ENCODE results near the gene PEX5L. TPM values are rescaled to one million over a fixed set of nuclear protein-coding genes. Genes with fewer than 3 reads are reported as not detected.

Gene PEX5L, protein sequence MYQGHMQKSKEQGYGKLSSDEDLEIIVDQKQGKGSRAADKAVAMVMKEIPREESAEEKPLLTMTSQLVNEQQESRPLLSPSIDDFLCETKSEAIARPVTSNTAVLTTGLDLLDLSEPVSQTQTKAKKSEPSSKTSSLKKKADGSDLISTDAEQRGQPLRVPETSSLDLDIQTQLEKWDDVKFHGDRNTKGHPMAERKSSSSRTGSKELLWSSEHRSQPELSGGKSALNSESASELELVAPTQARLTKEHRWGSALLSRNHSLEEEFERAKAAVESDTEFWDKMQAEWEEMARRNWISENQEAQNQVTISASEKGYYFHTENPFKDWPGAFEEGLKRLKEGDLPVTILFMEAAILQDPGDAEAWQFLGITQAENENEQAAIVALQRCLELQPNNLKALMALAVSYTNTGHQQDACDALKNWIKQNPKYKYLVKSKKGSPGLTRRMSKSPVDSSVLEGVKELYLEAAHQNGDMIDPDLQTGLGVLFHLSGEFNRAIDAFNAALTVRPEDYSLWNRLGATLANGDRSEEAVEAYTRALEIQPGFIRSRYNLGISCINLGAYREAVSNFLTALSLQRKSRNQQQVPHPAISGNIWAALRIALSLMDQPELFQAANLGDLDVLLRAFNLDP
- total RNA-seq (2021; ENCODE audit: unreplicated experiment) (not detected), Bru-seq, nascent RNA (percentile 14 among the genes with signal in this experiment), BruChase-seq, experiment 1, labeled RNA remaining after a 6-hour chase (percentile 14 among the genes with signal in this experiment), BruChase-seq, experiment 2, labeled RNA remaining after a 2-hour chase (percentile 20 among the genes with signal in this experiment)
- 0.06 and 0.16 TPM in 2 replicates for polyA plus RNA-seq (2012)
- long read RNA-seq = 0 reads

DNA sequence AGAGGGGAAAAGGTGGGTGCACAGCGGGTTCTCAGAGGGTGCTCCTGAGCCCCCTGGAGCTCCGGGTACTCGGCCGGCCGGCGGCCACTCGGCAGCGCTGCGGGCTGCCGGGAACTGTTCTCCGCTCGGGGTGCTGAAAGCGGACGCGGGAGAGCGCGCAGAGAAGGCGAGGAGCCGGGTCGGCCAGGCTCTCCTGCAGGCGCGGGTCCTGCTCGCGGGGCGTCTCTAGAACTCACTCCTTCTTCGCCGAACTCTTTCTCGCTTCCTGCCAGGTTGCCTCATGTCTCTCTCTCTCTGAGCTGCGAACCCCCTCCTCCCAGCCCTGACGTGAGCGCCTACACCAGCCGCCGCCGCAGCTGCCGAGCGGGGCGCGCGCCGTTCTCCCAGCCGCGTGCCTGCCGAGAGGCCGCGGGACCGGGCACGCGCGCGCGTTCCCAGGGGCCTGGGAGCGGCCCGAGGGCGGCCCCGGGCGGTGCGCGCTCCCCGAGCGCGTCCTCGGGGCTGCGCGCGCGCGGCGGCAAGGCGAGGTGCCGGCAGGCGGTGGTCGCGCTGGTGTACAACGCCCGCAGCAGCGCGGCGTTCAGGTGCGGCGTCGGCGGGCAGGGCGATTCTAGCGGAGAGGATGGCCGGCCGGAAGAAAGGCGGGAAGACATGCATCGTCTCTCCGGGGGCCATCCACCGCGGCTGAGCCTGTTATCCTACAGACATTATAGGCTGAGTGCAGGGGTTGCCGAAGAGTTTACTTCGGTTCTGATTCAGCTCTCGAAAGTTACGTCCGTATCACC, at the start of gene PEX5L:
TSS of gene PEX5L (minus strand) at position 267 of the 785 bp plus-strand sequence. CDS start 338 bp downstream, outside the sequence.
- Histone ChIP-seq H3K9ac (ENCODE audit: low read length) (no peak within 1 kb of the TSS), H3K79me2 (ENCODE audit: insufficient read depth, low read length) (no peaks in the 10 kb centered on the region), H3K9me3 (ENCODE audit: control insufficient read depth in 1 of 2, insufficient read depth in 1 of 2, low read depth in 1 of 2, low read length in 2 of 2) (no peaks in the 10 kb centered on the region), H3K36me3 (ENCODE audit: control insufficient read depth in 1 of 2, insufficient read depth in 2 of 2, low read length in 2 of 2) (no peaks in the 10 kb centered on the region), H3K4me2 (ENCODE audit: low read length) (no peak within 1 kb of the TSS), H4K20me1 (ENCODE audit: insufficient read depth) (no peaks in the 10 kb centered on the region), H3K4me1 (ENCODE audit: control insufficient read depth in 1 of 2, insufficient read depth in 2 of 2, low read length in 2 of 2) (no peaks in the 10 kb centered on the region), H3K4me3 (replicated peaks in 1 of 2; ENCODE audit: low read depth in 1 of 2, low read length in 2 of 2) (no peak within 1 kb of the TSS), H3K27ac (ENCODE audit: low read depth, low read length) (no peak within 1 kb of the TSS), H3K27me3 (ENCODE audit: insufficient read depth, low read length) (peaks cover 18% of the 10 kb centered on the region; the same call in 1 of the 2 replicates), H3K9me2 (ENCODE audit: insufficient read depth) (no peaks in the 10 kb centered on the region), H2AFZ (ENCODE audit: low read depth, low read length, poor library complexity, severe bottlenecking) (no peak within 1 kb of the TSS)
- ChIA-PET POLR2A (no interaction called here), RAD21 (ENCODE audit: low non-redundant PET in 1 of 2, low total read pairs in 2 of 2, uncharacterized antibody in 2 of 2, unreplicated experiment in 2 of 2) (no interaction called here), CTCF (no interaction called here)
- ATAC-seq (no peak), DNase-seq (ENCODE audit: low read depth, low spot score) (no peak)
- intact Hi-C loops (cut with micrococcal nuclease) = no loop called here
- BruUV-seq (replicated peaks) = no TSS peak
- TF ChIP-seq SIN3A (IDR thresholded peaks at IDR 0.05; ENCODE audit: low read depth) (no peak), EZH2phosphoT487 (IDR thresholded peaks at IDR 0.05; ENCODE audit: borderline replicate concordance) (no peak), POLR2AphosphoS5 (IDR thresholded peaks at IDR 0.05; ENCODE audit: low read depth, low read length) (no peak), CBX3 (IDR thresholded peaks at IDR 0.05; ENCODE audit: low read depth) (no peak), SRF (IDR thresholded peaks at IDR 0.05; ENCODE audit: low read depth) (no peak), EGR1 (IDR thresholded peaks at IDR 0.05; ENCODE audit: low read depth) (no peak), RAD21 (IDR thresholded peaks at IDR 0.05; ENCODE audit: low read depth) (no peak), ZNF274 (IDR thresholded peaks at IDR 0.05; ENCODE audit: low read depth, low read length) (no peak), CEBPB (IDR thresholded peaks at IDR 0.05; ENCODE audit: low read depth) (no peak), FOSL1 (IDR thresholded peaks at IDR 0.05; ENCODE audit: low read depth) (no peak), JUND (IDR thresholded peaks at IDR 0.05) (no peak), POLR2A (IDR thresholded peaks at IDR 0.05; ENCODE audit: borderline replicate concordance, extremely low read depth, insufficient read depth, insufficient read length) (no peak), EZH2 (IDR thresholded peaks at IDR 0.05) (no peak)
- TF ChIP-seq, protein P1, sequence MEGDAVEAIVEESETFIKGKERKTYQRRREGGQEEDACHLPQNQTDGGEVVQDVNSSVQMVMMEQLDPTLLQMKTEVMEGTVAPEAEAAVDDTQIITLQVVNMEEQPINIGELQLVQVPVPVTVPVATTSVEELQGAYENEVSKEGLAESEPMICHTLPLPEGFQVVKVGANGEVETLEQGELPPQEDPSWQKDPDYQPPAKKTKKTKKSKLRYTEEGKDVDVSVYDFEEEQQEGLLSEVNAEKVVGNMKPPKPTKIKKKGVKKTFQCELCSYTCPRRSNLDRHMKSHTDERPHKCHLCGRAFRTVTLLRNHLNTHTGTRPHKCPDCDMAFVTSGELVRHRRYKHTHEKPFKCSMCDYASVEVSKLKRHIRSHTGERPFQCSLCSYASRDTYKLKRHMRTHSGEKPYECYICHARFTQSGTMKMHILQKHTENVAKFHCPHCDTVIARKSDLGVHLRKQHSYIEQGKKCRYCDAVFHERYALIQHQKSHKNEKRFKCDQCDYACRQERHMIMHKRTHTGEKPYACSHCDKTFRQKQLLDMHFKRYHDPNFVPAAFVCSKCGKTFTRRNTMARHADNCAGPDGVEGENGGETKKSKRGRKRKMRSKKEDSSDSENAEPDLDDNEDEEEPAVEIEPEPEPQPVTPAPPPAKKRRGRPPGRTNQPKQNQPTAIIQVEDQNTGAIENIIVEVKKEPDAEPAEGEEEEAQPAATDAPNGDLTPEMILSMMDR (IDR thresholded peaks at IDR 0.05 in 2 of 3, conservative IDR thresholded peaks at IDR 0.05 in 1 of 3; ENCODE audit: borderline replicate concordance in 1 of 3, insufficient read depth in 1 of 3, low read depth in 2 of 3, low read length in 2 of 3) = no peak
- TF ChIP-seq, protein P2, sequence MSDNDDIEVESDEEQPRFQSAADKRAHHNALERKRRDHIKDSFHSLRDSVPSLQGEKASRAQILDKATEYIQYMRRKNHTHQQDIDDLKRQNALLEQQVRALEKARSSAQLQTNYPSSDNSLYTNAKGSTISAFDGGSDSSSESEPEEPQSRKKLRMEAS (IDR thresholded peaks at IDR 0.05) = no peak
- TF ChIP-seq, protein P3, sequence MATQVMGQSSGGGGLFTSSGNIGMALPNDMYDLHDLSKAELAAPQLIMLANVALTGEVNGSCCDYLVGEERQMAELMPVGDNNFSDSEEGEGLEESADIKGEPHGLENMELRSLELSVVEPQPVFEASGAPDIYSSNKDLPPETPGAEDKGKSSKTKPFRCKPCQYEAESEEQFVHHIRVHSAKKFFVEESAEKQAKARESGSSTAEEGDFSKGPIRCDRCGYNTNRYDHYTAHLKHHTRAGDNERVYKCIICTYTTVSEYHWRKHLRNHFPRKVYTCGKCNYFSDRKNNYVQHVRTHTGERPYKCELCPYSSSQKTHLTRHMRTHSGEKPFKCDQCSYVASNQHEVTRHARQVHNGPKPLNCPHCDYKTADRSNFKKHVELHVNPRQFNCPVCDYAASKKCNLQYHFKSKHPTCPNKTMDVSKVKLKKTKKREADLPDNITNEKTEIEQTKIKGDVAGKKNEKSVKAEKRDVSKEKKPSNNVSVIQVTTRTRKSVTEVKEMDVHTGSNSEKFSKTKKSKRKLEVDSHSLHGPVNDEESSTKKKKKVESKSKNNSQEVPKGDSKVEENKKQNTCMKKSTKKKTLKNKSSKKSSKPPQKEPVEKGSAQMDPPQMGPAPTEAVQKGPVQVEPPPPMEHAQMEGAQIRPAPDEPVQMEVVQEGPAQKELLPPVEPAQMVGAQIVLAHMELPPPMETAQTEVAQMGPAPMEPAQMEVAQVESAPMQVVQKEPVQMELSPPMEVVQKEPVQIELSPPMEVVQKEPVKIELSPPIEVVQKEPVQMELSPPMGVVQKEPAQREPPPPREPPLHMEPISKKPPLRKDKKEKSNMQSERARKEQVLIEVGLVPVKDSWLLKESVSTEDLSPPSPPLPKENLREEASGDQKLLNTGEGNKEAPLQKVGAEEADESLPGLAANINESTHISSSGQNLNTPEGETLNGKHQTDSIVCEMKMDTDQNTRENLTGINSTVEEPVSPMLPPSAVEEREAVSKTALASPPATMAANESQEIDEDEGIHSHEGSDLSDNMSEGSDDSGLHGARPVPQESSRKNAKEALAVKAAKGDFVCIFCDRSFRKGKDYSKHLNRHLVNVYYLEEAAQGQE (IDR thresholded peaks at IDR 0.05; ENCODE audit: low read depth) = no peak

Measured in HCT116 (cell line).